ENCODE measurements around the gene RSRC2. TPM values are rescaled to one million over a fixed set of nuclear protein-coding genes. Genes with fewer than 3 reads are reported as not detected.
"Not testable (repeated sequence)": the region's sequence is repeated elsewhere in the genome, so short reads cannot be mapped to it uniquely, and the experiment has no call there.

Gene RSRC2
- polyA plus RNA-seq, 1 experiment = 13.4 TPM

GRCh38 chr12:122474324-122474716, 52.4 kb downstream of the RSRC2 start:
- no peaks in the 10 kb centered on the region for H3K27me3 ChIP-seq (ENCODE audit: control insufficient read depth, insufficient read depth, low read length)
- H3K36me3 ChIP-seq (ENCODE audit: control insufficient read depth, insufficient read depth, low read length) = peaks cover 18% of the 10 kb centered on the region
- DNase-seq (ENCODE audit: low read depth) = no peak
- TF ChIP-seq CTCF (IDR thresholded peaks at IDR 0.05; ENCODE audit: insufficient read depth, low read depth, low read length) = no peak
- POLR2A ChIA-PET = no interaction called here
- CTCF ChIA-PET = interaction anchor here (0.6 to 5.7 kb wide), 2 partner anchors 75 to 78 kb away, joined by 3 to 85 read pairs; no protein-coding TSS in a partner anchor
- H3K4me3 ChIP-seq (ENCODE audit: low read depth, low read length) = no peak overlapping the region

DNA sequence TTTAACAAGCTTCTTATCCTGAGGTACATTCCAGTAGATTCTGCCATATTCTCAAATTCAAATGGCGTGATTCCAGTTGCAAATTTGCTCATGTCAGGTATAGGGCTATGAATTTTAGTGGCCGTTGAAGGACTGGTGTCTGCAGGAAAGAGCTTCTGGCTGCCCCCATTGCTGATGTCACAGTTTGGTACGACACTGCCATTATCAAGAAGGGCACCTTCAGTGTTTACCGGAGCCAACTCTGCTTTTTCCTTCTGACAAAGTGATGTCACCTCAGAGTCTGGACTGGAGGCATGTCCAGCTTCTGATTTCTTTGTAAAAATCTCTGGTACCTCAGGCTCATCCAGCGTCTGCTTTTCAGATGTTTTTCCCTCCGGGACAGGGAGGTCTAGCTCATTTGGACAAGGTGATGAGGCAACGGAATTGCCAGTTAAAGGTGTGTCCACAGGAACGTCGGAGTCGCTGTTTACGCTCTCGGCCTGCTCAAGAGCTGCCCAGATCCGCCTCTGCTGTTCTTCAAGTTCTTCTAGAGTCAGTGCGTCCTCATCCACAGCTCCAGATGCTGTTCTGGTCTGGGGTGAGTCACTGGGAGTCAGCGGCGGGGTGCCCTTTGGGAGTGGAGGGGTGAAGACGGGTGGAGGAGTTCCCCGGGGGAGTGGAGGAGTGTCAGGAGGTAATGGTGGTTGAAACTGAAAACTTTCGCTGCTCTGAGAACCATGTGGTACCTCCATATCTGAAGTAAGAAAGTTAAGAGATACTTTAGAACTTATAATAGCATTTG, 53.0 kb downstream of the RSRC2 start:
- no peak for DNase-seq (ENCODE audit: low read depth)

DNA sequence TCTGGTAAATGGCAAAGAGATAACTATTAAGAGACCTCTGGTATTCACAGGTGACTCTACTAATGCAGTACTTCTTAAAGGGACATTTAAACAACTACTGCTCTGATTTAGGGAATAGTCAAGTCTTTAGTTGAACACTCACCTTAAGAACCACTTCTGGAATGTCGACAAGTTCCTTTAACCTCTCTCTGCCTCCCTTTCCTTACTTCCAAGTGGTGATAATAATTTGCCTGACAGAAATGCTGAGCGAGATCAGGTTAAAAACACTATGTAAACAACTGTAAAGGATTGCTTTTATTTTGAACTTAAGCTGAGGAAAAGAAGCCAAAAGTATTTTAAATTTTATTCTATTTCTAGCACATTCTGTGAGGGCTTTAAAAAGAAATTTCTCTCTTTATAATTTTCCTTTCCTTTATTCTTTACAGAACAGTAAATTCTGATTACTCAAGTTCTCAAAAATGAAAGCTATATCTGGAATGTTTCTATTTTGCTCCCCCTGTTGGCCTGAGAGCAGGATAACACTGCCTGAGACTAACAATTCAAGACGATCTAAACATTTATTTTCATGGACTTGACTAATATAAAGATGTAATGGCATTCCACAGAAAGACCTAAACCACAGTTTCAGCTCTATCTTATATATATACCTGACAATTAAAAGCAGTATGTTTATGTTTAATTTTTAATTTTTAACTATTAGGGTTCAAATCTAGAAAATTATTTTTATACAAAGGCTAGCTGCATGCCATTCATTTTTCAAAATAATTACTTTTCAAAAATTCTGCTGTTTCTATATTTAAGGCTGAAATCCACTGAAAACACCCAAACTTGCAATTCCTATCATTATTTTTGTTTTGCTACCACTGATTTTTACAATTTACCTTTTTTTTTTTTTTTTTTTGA, 55.2 kb downstream of the RSRC2 start:
- Histone ChIP-seq H3K36me3 (ENCODE audit: control insufficient read depth, insufficient read depth, low read length) (peaks cover 17% of the 10 kb centered on the region), H3K4me3 (ENCODE audit: low read depth, low read length) (no peak overlapping the region), H3K27me3 (ENCODE audit: control insufficient read depth, insufficient read depth, low read length) (no peaks in the 10 kb centered on the region)
- DNase-seq (ENCODE audit: low read depth) = peak; percentile 37
- ChIA-PET POLR2A (interaction anchor here (0.5 to 2.0 kb wide), 2 partner anchors 72 to 269 kb away, joined by 3 to 29 read pairs; no protein-coding TSS in a partner anchor), CTCF (interaction anchor here (0.6 to 5.7 kb wide), 25 partner anchors 9 to 135 kb away, joined by 3 to 85 read pairs (median 4); partner anchors contain the start of genes CLIP1 and ZCCHC8)
- peak; percentile 74 for TF ChIP-seq CTCF (IDR thresholded peaks at IDR 0.05; ENCODE audit: insufficient read depth, low read depth, low read length)

More for the DNA sequence above, 53.0 kb downstream of the RSRC2 start:
- H3K27me3 ChIP-seq (ENCODE audit: control insufficient read depth, insufficient read depth, low read length) = no peaks in the 10 kb centered on the region
- ChIA-PET POLR2A (no interaction called here), CTCF (interaction anchor here (0.8 to 5.7 kb wide), 6 partner anchors 15 to 79 kb away, joined by 3 to 85 read pairs (median 3); partner anchors contain the start of gene CLIP1)
- TF ChIP-seq CTCF (IDR thresholded peaks at IDR 0.05; ENCODE audit: insufficient read depth, low read depth, low read length) = no peak
- no peak overlapping the region for H3K4me3 ChIP-seq (ENCODE audit: low read depth, low read length)
- H3K36me3 ChIP-seq (ENCODE audit: control insufficient read depth, insufficient read depth, low read length) = peaks cover 18% of the 10 kb centered on the region

DNA sequence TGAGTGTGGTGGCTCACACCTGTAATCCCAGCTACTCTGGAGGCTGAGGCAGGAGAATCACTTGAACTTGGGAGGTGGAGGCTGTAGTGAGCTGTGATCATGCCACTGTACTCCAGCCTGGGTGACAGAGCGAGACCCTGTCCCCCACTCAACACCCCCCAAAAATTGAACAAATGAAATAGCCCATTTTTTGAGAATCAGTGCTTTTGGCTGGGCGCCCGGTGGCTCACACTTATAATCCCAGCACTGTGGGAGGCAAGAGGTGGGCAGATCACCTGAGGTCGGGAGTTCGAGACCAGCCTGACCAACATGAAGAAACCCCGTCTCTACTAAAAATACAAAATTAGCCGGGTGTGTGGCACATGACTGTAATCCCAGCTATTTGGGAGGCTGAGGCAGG, 56.2 kb downstream of the RSRC2 start:
- POLR2A ChIA-PET = interaction anchor here (2.0 kb wide), 1 partner anchor 71 kb away, joined by 29 read pairs; no protein-coding TSS in a partner anchor
- not testable (repeated sequence) for H3K27me3 ChIP-seq (ENCODE audit: control insufficient read depth, insufficient read depth, low read length)

GRCh38 chr12:122469856-122470255, 56.9 kb downstream of the RSRC2 start:
- CTCF ChIA-PET = interaction anchor here (1.9 to 5.7 kb wide), 2 partner anchors 63 to 70 kb away, joined by 7 to 85 read pairs; no protein-coding TSS in a partner anchor
- H3K27me3 ChIP-seq (ENCODE audit: control insufficient read depth, insufficient read depth, low read length); POLR2A ChIA-PET; H3K4me3 ChIP-seq (ENCODE audit: low read depth, low read length); DNase-seq (ENCODE audit: low read depth); H3K36me3 ChIP-seq (ENCODE audit: control insufficient read depth, insufficient read depth, low read length): not testable (repeated sequence)

More for the DNA sequence above, 56.2 kb downstream of the RSRC2 start:
- not testable (repeated sequence) for H3K4me3 ChIP-seq (ENCODE audit: low read depth, low read length); DNase-seq (ENCODE audit: low read depth)
- H3K36me3 ChIP-seq (ENCODE audit: control insufficient read depth, insufficient read depth, low read length) = peaks cover 12% of the 10 kb centered on the region
- CTCF ChIA-PET = interaction anchor here (1.2 to 5.7 kb wide), 7 partner anchors 21 to 134 kb away, joined by 3 to 85 read pairs (median 6); partner anchors contain the start of gene ZCCHC8

All from BJ (cell line).